Neuronal stem cell (in vitro differentiated cells): ENCODE results near the gene ACKR2.

ENCODE experiments used
- DNase-seq: peaks from one replicate; pipeline ENCODE4 v3.0.0-alpha.2; 2013; ENCODE audit warnings: low spot score
- H2AFZ ChIP-seq: one replicate; pipeline ENCODE4 v1.6.1; 2013; ENCODE audit warnings: mild to moderate bottlenecking, low read length, inconsistent platforms
- H2AK5ac ChIP-seq: 2 replicates; pipeline ENCODE4 v1.6.1; 2013; ENCODE audit warnings: low read depth, mild to moderate bottlenecking, inconsistent platforms, low read length, moderate library complexity, mixed read lengths
- H2BK120ac ChIP-seq: 2 replicates; pipeline ENCODE4 v1.6.1; 2013; ENCODE audit warnings: low read depth, mild to moderate bottlenecking, inconsistent platforms, low read length, moderate library complexity, mixed read lengths
- H2BK12ac ChIP-seq: one replicate; pipeline ENCODE4 v1.6.1; 2013; ENCODE audit warnings: low read length, inconsistent platforms
- H2BK15ac ChIP-seq: 2 replicates; pipeline ENCODE4 v1.6.1; 2013; ENCODE audit warnings: mild to moderate bottlenecking, low read length, inconsistent platforms, mixed read lengths
- H2BK5ac ChIP-seq: one replicate; pipeline ENCODE4 v1.6.1; 2013; ENCODE audit warnings: inconsistent platforms, mild to moderate bottlenecking, low read length, moderate library complexity
- H3K14ac ChIP-seq: one replicate; pipeline ENCODE4 v1.6.1; 2013; ENCODE audit warnings: low read length, inconsistent platforms
- H3K18ac ChIP-seq: 2 replicates; pipeline ENCODE4 v1.6.1; 2013; ENCODE audit warnings: low read length, inconsistent platforms
- H3K23ac ChIP-seq: 2 replicates; pipeline ENCODE4 v1.6.1; 2013; ENCODE audit warnings: low read depth, mild to moderate bottlenecking, mixed read lengths, low read length, inconsistent platforms; ENCODE audit not compliant: poor library complexity
- H3K27ac ChIP-seq: replicated peaks from 3 replicates; pipeline ENCODE4 v1.5.1; 2013; ENCODE audit warnings: low read length, inconsistent platforms
- H3K27me3 ChIP-seq, 3 experiments: 2 replicates each; pipeline ENCODE4 v1.6.1; 2013; ENCODE audit warnings: low read length in 3 of 3, mild to moderate bottlenecking in 2 of 3, inconsistent platforms in 1 of 3, low read depth in 1 of 3, mixed read lengths in 1 of 3, moderate library complexity in 1 of 3; ENCODE audit not compliant: control insufficient read depth in 3 of 3, insufficient read depth in 3 of 3
- H3K36me3 ChIP-seq, 2 donors: replicated peaks in 1 of 2; 2 replicates each; pipeline ENCODE4 v1.6.1; 2013; ENCODE audit warnings: low read length in 2 of 2; ENCODE audit not compliant: control insufficient read depth in 2 of 2, insufficient read depth in 2 of 2
- H3K4ac ChIP-seq: 2 replicates; pipeline ENCODE4 v1.6.1; 2013; ENCODE audit warnings: inconsistent platforms, mild to moderate bottlenecking, low read length, moderate library complexity
- H3K4me1 ChIP-seq, 2 donors: 1 replicate in 1 of 2; 2 replicates in 1 of 2; pipeline ENCODE4 v1.6.1; 2013; ENCODE audit warnings: low read length in 2 of 2, low read depth in 1 of 2; ENCODE audit not compliant: control insufficient read depth in 2 of 2, insufficient read depth in 1 of 2
- H3K4me2 ChIP-seq: one replicate; pipeline ENCODE4 v1.6.1; 2013; ENCODE audit warnings: mild to moderate bottlenecking, low read length, inconsistent platforms; ENCODE audit not compliant: insufficient read depth, poor library complexity, severe bottlenecking
- H3K4me3 ChIP-seq, 2 donors: 2 replicates each; pipeline ENCODE4 v1.5.1; 2013; ENCODE audit warnings: low read length in 2 of 2, mild to moderate bottlenecking in 2 of 2, inconsistent platforms in 1 of 2, moderate library complexity in 1 of 2
- H3K79me1 ChIP-seq: one replicate; pipeline ENCODE4 v1.6.1; 2013; ENCODE audit warnings: low read depth, mild to moderate bottlenecking, inconsistent platforms, low read length, moderate library complexity
- H3K9ac ChIP-seq: one replicate; pipeline ENCODE4 v1.6.1; 2013; ENCODE audit warnings: mild to moderate bottlenecking, low read depth, low read length, inconsistent platforms; ENCODE audit not compliant: poor library complexity
- H3K9me3 ChIP-seq, 2 donors: replicated peaks in 1 of 2; 2 replicates each; pipeline versions ENCODE3 to v1.6.1; 2013; ENCODE audit warnings: low read length in 2 of 2, mild to moderate bottlenecking in 2 of 2, inconsistent platforms in 1 of 2, low read depth in 1 of 2, mixed read lengths in 1 of 2, moderate library complexity in 1 of 2; ENCODE audit not compliant: control insufficient read depth in 2 of 2, insufficient read depth in 1 of 2
- H4K8ac ChIP-seq: one replicate; pipeline ENCODE4 v1.6.1; 2013; ENCODE audit warnings: low read depth, mild to moderate bottlenecking, inconsistent platforms, low read length, moderate library complexity
- H4K91ac ChIP-seq: one replicate; pipeline ENCODE4 v1.6.1; 2013; ENCODE audit warnings: low read length, low read depth, mild to moderate bottlenecking, inconsistent platforms; ENCODE audit not compliant: poor library complexity
- WGBS, 2 donors: extraction: QIAGEN DNeasy Blood & Tissue Kit; methylation state at CpG; one replicate each; pipeline ENCODE4 v1.1.7; 2013; ENCODE audit warnings: missing lambda C conversion rate in 2 of 2, mixed read lengths in 1 of 2; ENCODE audit not compliant: insufficient read length in 2 of 2, insufficient replicate concordance in 1 of 2; ENCODE audit errors: extremely low coverage in 2 of 2; 5-methylcytosine and 5-hydroxymethylcytosine counted together

Gene ACKR2

DNA sequence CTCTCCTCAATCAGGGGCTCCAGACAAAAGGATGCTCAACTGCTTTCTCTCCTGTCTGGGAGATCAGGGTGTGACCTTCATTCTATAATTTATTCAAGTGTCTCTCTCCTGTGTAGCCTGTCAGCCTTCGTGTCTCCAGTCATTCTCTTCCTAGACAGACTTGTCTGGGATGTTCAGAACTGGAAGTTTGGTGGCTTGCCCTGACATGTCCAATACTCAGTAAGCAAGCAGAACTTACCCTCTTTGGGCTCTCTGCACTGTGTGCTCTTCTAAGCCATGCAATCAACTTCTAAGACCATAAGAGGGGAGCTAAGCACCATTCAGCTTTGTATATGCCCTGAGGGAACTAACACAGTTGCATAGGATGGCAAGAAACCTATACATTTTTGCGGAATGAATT, 14.1 kb downstream of the ACKR2 start:
- no peak overlapping the region for H3K4ac ChIP-seq
- H3K9me3 ChIP-seq: no peaks in the 10 kb centered on the region
- no peaks in the 10 kb centered on the region for H3K79me1 ChIP-seq
- H2BK5ac ChIP-seq: no peak overlapping the region
- no CpG with 5 or more reads among the region's 2 CpGs for WGBS, 2 donors
- H3K4me3 ChIP-seq: no peak overlapping the region
- H2AK5ac ChIP-seq: no peak overlapping the region
- H3K14ac ChIP-seq: no peak overlapping the region
- DNase-seq: no peak
- H3K9ac ChIP-seq: no peak overlapping the region
- H3K27me3 ChIP-seq: no peaks in the 10 kb centered on the region
- no peak overlapping the region for H4K8ac ChIP-seq
- peak overlapping the region; percentile 55 for H2AFZ ChIP-seq
- H3K27ac ChIP-seq: no peak overlapping the region
- no peak overlapping the region for H2BK120ac ChIP-seq
- H4K91ac ChIP-seq: no peak overlapping the region
- H3K18ac ChIP-seq: no peak overlapping the region
- H2BK15ac ChIP-seq: no peak overlapping the region
- no peak overlapping the region for H2BK12ac ChIP-seq
- peaks cover 8 to 17% of the 10 kb centered on the region in 2 donors for H3K4me1 ChIP-seq
- H3K36me3 ChIP-seq: no peaks in the 10 kb centered on the region
- H3K4me2 ChIP-seq: no peak overlapping the region
- H3K23ac ChIP-seq: no peak overlapping the region

GRCh38 chr3:42826141-42826540, 16.9 kb downstream of the ACKR2 start:
- no peak overlapping the region for H4K8ac ChIP-seq
- no peak overlapping the region for H3K4me3 ChIP-seq
- H3K4me2 ChIP-seq: no peak overlapping the region
- H3K18ac ChIP-seq: no peak overlapping the region
- no peak for DNase-seq
- no peak overlapping the region for H3K23ac ChIP-seq
- no peak overlapping the region for H2AK5ac ChIP-seq
- H2BK15ac ChIP-seq: no peak overlapping the region
- no peak overlapping the region for H2BK12ac ChIP-seq
- no peak overlapping the region for H3K4ac ChIP-seq
- no peaks in the 10 kb centered on the region for H3K79me1 ChIP-seq
- H3K36me3 ChIP-seq: no peaks in the 10 kb centered on the region
- H2AFZ ChIP-seq: no peak overlapping the region
- no peak overlapping the region for H3K9ac ChIP-seq
- no peaks in the 10 kb centered on the region for H3K9me3 ChIP-seq
- no peak overlapping the region for H4K91ac ChIP-seq
- H3K27me3 ChIP-seq: no peaks in the 10 kb centered on the region
- no peak overlapping the region for H3K14ac ChIP-seq
- H3K4me1 ChIP-seq: peaks cover 2 to 12% of the 10 kb centered on the region in 2 donors
- no peak overlapping the region for H2BK5ac ChIP-seq
- no peak overlapping the region for H3K27ac ChIP-seq
- H2BK120ac ChIP-seq: no peak overlapping the region

GRCh38 chr3:42827023-42827422, 17.8 kb downstream of the ACKR2 start:
- Histone ChIP-seq H3K79me1 (no peaks in the 10 kb centered on the region), H2BK12ac (no peak overlapping the region), H3K9me3 (no peaks in the 10 kb centered on the region), H3K18ac (no peak overlapping the region), H2BK5ac (no peak overlapping the region), H3K9ac (no peak overlapping the region), H3K27ac (no peak overlapping the region), H4K8ac (no peak overlapping the region), H3K4me3 (no peak overlapping the region), H3K4me2 (no peak overlapping the region), H3K4me1 (peaks cover 2 to 12% of the 10 kb centered on the region in 2 donors), H2AFZ (no peak overlapping the region), H2BK15ac (no peak overlapping the region), H4K91ac (no peak overlapping the region), H3K36me3 (no peaks in the 10 kb centered on the region), H2BK120ac (no peak overlapping the region), H3K23ac (no peak overlapping the region), H3K14ac (no peak overlapping the region), H3K4ac (no peak overlapping the region), H2AK5ac (no peak overlapping the region), H3K27me3 (no peaks in the 10 kb centered on the region)
- DNase-seq: no peak

- Histone ChIP-seq H3K36me3 (no peaks in the 10 kb centered on the region), H3K14ac (no peak overlapping the region), H2BK15ac (no peak overlapping the region), H3K9ac (no peak overlapping the region), H3K4me3 (no peak overlapping the region), H3K27me3 (no peaks in the 10 kb centered on the region), H2BK12ac (no peak overlapping the region), H3K9me3 (no peaks in the 10 kb centered on the region), H3K23ac (no peak overlapping the region), H3K4ac (no peak overlapping the region), H4K91ac (no peak overlapping the region), H3K4me2 (no peak overlapping the region), H2BK5ac (no peak overlapping the region), H3K18ac (no peak overlapping the region), H2AK5ac (no peak overlapping the region), H3K27ac (no peak overlapping the region), H3K79me1 (no peaks in the 10 kb centered on the region), H2BK120ac (no peak overlapping the region), H2AFZ (no peak overlapping the region), H3K4me1 (peaks cover 2 to 12% of the 10 kb centered on the region in 2 donors), H4K8ac (no peak overlapping the region)
- no CpG with 5 or more reads among the region's 4 CpGs for WGBS, 2 donors
- DNase-seq: no peak
Measured at GRCh38 chr3:42827654-42828053, 18.4 kb downstream of the ACKR2 start.
